OCI-LY7 (cell line): Measurements from ENCODE around the gene SLC4A4.

Experiments
- CTCF ChIP-seq: fragments of 200-600 bp; sonication (generic); conservative IDR thresholded peaks from 2 replicates; pipeline ENCODE4 v1.5.1; 2014; ENCODE audit warnings: mild to moderate bottlenecking, antibody characterized with exemption, low read length, moderate library complexity, mixed read lengths
- EZH2phosphoT487 ChIP-seq: fragments of 200-600 bp; sonication (generic); IDR thresholded peaks from 2 replicates; pipeline ENCODE4 v1.6.1; 2018; ENCODE audit warnings: low read depth, borderline replicate concordance, mild to moderate bottlenecking, mixed run types, antibody characterized with exemption, low read length, moderate library complexity, mixed read lengths

- TF ChIP-seq CTCF (no peak), EZH2phosphoT487 (no peak)
These were observed 221.2 kb downstream of the SLC4A4 start for GRCh38 chr4:71559957-71560571.
